NCI-H2081 treated with DMSO at 0.1 percent for 48 hours (cell line): ENCODE data around the gene LMBR1.
"Not testable (repeated sequence)": the region's sequence is repeated elsewhere in the genome, so short reads cannot be mapped to it uniquely, and the experiment has no call there.

Experiments used
- DNase-seq: peaks from one replicate; lab custom pipeline; 2025; lab: John Stamatoyannopoulos, UW

The LMBR1 gene

GRCh38 chr7:156892821-156893706 lies at the start of gene LMBR1:
TSS of gene LMBR1 (minus strand) at chr7:156893183. CDS start at chr7:156892993, 190 bp downstream.
- peak; percentile 71 for DNase-seq

- DNase-seq: no peak
These were observed 49.7 kb upstream of the LMBR1 start for GRCh38 chr7:156942708-156943090.

GRCh38 chr7:156941393-156942182 lies 48.6 kb upstream of the LMBR1 start:
- DNase-seq: no peak

GRCh38 chr7:156940421-156941122 lies 47.6 kb upstream of the LMBR1 start:
- no peak for DNase-seq

GRCh38 chr7:156936766-156937165 lies 43.8 kb upstream of the LMBR1 start:
- DNase-seq: not testable (repeated sequence)

GRCh38 chr7:156935250-156935649 lies 42.3 kb upstream of the LMBR1 start:
- no peak for DNase-seq

GRCh38 chr7:156932006-156932405 lies 39.0 kb upstream of the LMBR1 start:
- DNase-seq: peak; percentile 57

- no peak for DNase-seq
These were observed 37.0 kb upstream of the LMBR1 start for GRCh38 chr7:156929789-156930539.

- no peak for DNase-seq
These were observed 35.4 kb upstream of the LMBR1 start for GRCh38 chr7:156928406-156928747.

- DNase-seq: no peak
These were observed 34.8 kb upstream of the LMBR1 start for GRCh38 chr7:156927571-156928405.

GRCh38 chr7:156925821-156926220 lies 32.8 kb upstream of the LMBR1 start:
- DNase-seq: not testable (repeated sequence)

- DNase-seq: not testable (repeated sequence)
These were observed 29.3 kb upstream of the LMBR1 start for GRCh38 chr7:156922304-156922703.

- DNase-seq: not testable (repeated sequence)
These were observed 27.7 kb upstream of the LMBR1 start for GRCh38 chr7:156920487-156921373.

- DNase-seq: no peak
These were observed 27.1 kb upstream of the LMBR1 start for GRCh38 chr7:156920076-156920475.

GRCh38 chr7:156919132-156919713 lies 26.2 kb upstream of the LMBR1 start:
- no peak for DNase-seq

GRCh38 chr7:156918635-156919034 lies 25.7 kb upstream of the LMBR1 start:
- no peak for DNase-seq

GRCh38 chr7:156909574-156910252 lies 16.7 kb upstream of the LMBR1 start:
- not testable (repeated sequence) for DNase-seq

- no peak for DNase-seq
These were observed 14.7 kb upstream of the LMBR1 start for GRCh38 chr7:156907656-156908055.

- no peak for DNase-seq
These were observed 13.2 kb upstream of the LMBR1 start for GRCh38 chr7:156906200-156906649.
